Measurements from ENCODE around the gene ZNF771. TPM values are rescaled to one million over a fixed set of nuclear protein-coding genes. Genes with fewer than 3 reads are reported as not detected.

ZNF771 gene
- total and polyA plus RNA-seq, 12 donors: 2.8 to 81.3 (median 11.9) TPM

DNA sequence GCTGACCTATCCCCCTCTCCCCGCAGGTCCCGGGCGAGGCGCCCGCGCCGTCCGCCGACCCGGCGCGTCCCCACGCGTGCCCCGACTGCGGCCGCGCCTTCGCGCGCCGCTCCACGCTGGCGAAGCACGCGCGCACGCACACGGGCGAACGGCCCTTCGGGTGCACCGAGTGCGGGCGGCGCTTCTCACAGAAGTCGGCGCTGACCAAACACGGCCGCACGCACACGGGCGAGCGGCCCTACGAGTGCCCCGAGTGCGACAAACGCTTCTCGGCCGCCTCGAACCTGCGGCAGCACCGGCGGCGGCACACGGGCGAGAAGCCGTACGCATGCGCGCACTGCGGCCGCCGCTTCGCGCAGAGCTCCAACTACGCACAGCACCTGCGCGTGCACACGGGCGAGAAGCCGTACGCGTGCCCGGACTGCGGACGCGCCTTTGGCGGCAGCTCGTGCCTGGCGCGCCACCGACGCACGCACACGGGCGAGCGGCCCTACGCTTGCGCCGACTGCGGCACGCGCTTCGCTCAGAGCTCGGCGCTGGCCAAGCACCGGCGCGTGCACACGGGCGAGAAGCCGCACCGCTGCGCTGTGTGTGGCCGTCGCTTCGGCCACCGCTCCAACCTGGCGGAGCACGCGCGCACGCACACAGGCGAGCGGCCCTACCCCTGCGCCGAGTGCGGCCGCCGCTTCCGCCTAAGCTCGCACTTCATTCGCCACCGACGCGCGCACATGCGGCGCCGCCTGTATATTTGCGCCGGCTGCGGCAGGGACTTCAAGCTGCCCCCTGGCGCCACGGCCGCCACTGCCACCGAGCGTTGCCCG is 10.3 kb downstream of the ZNF771 start:
- H3K27ac ChIP-seq: peak overlapping the region; percentile 21 to 95 (median 75)
- peak; percentile 83 to 90 (median 84) for DNase-seq
- no peaks in the 10 kb centered on the region for H3K27me3 ChIP-seq
- TF ChIP-seq POLR2A (IDR thresholded peaks at IDR 0.05): peak; percentile 56 to 82
- peak in 5 of 6 experiments; percentile 17 to 31 (median 28) for TF ChIP-seq CTCF (IDR thresholded peaks at IDR 0.05)
- peaks cover 15 to 18% of the 10 kb centered on the region in 2 donors for H3K4me1 ChIP-seq (replicated peaks in 1 of 2)
- H3K4me3 ChIP-seq: peak overlapping the region; percentile 12 to 84 (median 39)
- intact Hi-C loops (cut with DNase I): no loop called here
- 0 to 1% (median 1%) methylated on average over 18 to 140 of the region's 140 CpGs for WGBS, 4 donors
- peaks cover 0 to 3% of the 10 kb centered on the region in 2 donors for H3K36me3 ChIP-seq (replicated peaks in 1 of 2)
- H3K9me3 ChIP-seq (replicated peaks in 1 of 3): no peaks in the 10 kb centered on the region

GRCh38 chr16:30418350-30419181 is 11.2 kb downstream of the ZNF771 start:
- no peak for DNase-seq
- 58 to 83% (median 66%) methylated on average over 12 to 31 of the region's 31 CpGs for WGBS, 4 donors
- no peak for TF ChIP-seq CTCF (IDR thresholded peaks at IDR 0.05)
- H3K9me3 ChIP-seq (replicated peaks in 1 of 3): no peaks in the 10 kb centered on the region
- H3K36me3 ChIP-seq (replicated peaks in 1 of 2): peaks cover 0 to 9% of the 10 kb centered on the region in 2 donors
- intact Hi-C loops (cut with DNase I): no loop called here
- peak overlapping the region in 2 of 4 donors; percentile 30 to 84 for H3K4me3 ChIP-seq
- H3K4me1 ChIP-seq (replicated peaks in 1 of 2): peaks cover 7 to 18% of the 10 kb centered on the region in 2 donors
- H3K27me3 ChIP-seq: no peaks in the 10 kb centered on the region
- peak overlapping the region; percentile 21 to 95 (median 75) for H3K27ac ChIP-seq

GRCh38 chr16:30421010-30421409 is 13.6 kb downstream of the ZNF771 start:
- Histone ChIP-seq H3K27me3 (no peaks in the 10 kb centered on the region), H3K4me1 (replicated peaks in 1 of 2) (peaks cover 0 to 11% of the 10 kb centered on the region in 2 donors), H3K4me3 (no peak overlapping the region), H3K27ac (no peak overlapping the region), H3K36me3 (replicated peaks in 1 of 2) (peaks cover 0 to 18% of the 10 kb centered on the region in 2 donors), H3K9me3 (replicated peaks in 1 of 3) (no peaks in the 10 kb centered on the region)
- TF ChIP-seq POLR2A (IDR thresholded peaks at IDR 0.05): no peak
- intact Hi-C loops (cut with DNase I): no loop called here
- DNase-seq: no peak
- 80 to 86% (median 81%) methylated on average over 5 of the region's 5 CpGs for WGBS, 4 donors

DNA sequence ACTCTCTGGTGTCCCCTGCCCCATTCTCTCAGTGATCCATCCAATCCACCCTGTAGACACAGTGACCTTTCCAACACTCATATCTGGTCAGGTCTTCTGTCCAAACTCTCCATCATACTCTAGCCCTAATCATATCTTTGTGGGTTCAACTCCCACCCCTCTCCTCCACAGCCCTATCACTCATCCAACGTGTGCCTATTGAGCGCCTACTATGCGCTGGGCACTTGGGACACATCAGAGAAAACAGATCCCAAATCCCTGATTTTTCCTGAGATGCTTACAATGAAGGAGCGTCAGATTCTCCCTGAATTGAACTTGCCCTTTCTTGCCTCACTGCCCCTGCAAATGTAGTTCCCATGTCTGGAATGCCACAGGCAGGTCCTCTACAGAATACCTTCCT is 20.6 kb downstream of the ZNF771 start:
- peaks cover 9 to 20% of the 10 kb centered on the region in 2 donors for H3K4me1 ChIP-seq (replicated peaks in 1 of 2)
- no peaks in the 10 kb centered on the region for H3K9me3 ChIP-seq (replicated peaks in 1 of 3)
- H3K27ac ChIP-seq: no peak overlapping the region
- peaks cover 0 to 14% of the 10 kb centered on the region in 2 donors for H3K36me3 ChIP-seq (replicated peaks in 1 of 2)
- H3K27me3 ChIP-seq: no peaks in the 10 kb centered on the region
- intact Hi-C loops (cut with DNase I): no loop called here
- no peak overlapping the region for H3K4me3 ChIP-seq
- 93 to 95% (median 93%) methylated on average over 4 of the region's 4 CpGs for WGBS, 4 donors
- TF ChIP-seq POLR2A (IDR thresholded peaks at IDR 0.05): no peak
- TF ChIP-seq CTCF (IDR thresholded peaks at IDR 0.05): no peak
- DNase-seq: no peak

Measured in adrenal gland (tissue), 12 donors.